H9 (cell line): ENCODE data around the gene PPP3CA. TPM values are rescaled to one million over a fixed set of nuclear protein-coding genes. Genes with fewer than 3 reads are reported as not detected.

Source experiments
- DNase-seq: peaks from one replicate; pipeline ENCODE4 v3.0.0-alpha.2; 2017
- H2AFZ ChIP-seq: one replicate; pipeline ENCODE4 v1.6.1; 2013; ENCODE audit warnings: mild to moderate bottlenecking, low read length, control low read depth, moderate library complexity
- H2AK5ac ChIP-seq: 2 replicates; pipeline ENCODE4 v1.6.1; 2013; ENCODE audit warnings: low read length, control low read depth, mixed read lengths; ENCODE audit not compliant: insufficient read length
- H2BK120ac ChIP-seq: one replicate; pipeline ENCODE4 v1.6.1; 2013; ENCODE audit warnings: low read depth, mild to moderate bottlenecking, low read length, control low read depth, inconsistent platforms; ENCODE audit not compliant: poor library complexity, severe bottlenecking
- H2BK12ac ChIP-seq: 2 replicates; pipeline ENCODE4 v1.6.1; 2013; ENCODE audit warnings: low read length, control low read depth, mixed read lengths, low read depth; ENCODE audit not compliant: insufficient read length
- H2BK15ac ChIP-seq: 2 replicates; pipeline ENCODE4 v1.6.1; 2013; ENCODE audit warnings: low read depth, low read length, control low read depth
- H2BK20ac ChIP-seq: one replicate; pipeline ENCODE4 v1.6.1; 2013; ENCODE audit warnings: low read depth, mild to moderate bottlenecking, low read length, control low read depth, inconsistent platforms; ENCODE audit not compliant: poor library complexity, severe bottlenecking
- H2BK5ac ChIP-seq: 2 replicates; pipeline ENCODE4 v1.6.1; 2013; ENCODE audit warnings: low read length, control low read depth, mixed read lengths; ENCODE audit not compliant: insufficient read length
- H3K14ac ChIP-seq: 2 replicates; pipeline ENCODE4 v1.6.1; 2013; ENCODE audit warnings: low read length, control low read depth; ENCODE audit not compliant: insufficient read depth
- H3K18ac ChIP-seq: 2 replicates; pipeline ENCODE4 v1.6.1; 2013; ENCODE audit warnings: low read depth, mild to moderate bottlenecking, mixed read lengths, low read length, control low read depth; ENCODE audit not compliant: insufficient read length
- H3K23ac ChIP-seq: 2 replicates; pipeline ENCODE4 v1.6.1; 2013; ENCODE audit warnings: low read length, control low read depth, mixed read lengths, low read depth; ENCODE audit not compliant: insufficient read length
- H3K23me2 ChIP-seq: 2 replicates; pipeline ENCODE4 v1.6.1; 2013; ENCODE audit warnings: low read depth, mild to moderate bottlenecking, mixed read lengths, low read length, control low read depth; ENCODE audit not compliant: insufficient read length, poor library complexity, severe bottlenecking
- H3K27ac ChIP-seq: 2 replicates; pipeline ENCODE4 v1.5.1; 2013; ENCODE audit warnings: low read length, control low read depth, mixed read lengths, low read depth; ENCODE audit not compliant: insufficient read length
- H3K27me3 ChIP-seq: 2 replicates; pipeline ENCODE4 v1.6.1; 2013; ENCODE audit warnings: low read length, control low read depth, inconsistent platforms; ENCODE audit not compliant: insufficient read depth
- H3K4ac ChIP-seq: 2 replicates; pipeline ENCODE4 v1.6.1; 2013; ENCODE audit warnings: low read depth, mild to moderate bottlenecking, control low read depth, inconsistent platforms, low read length, moderate library complexity
- H3K4me1 ChIP-seq: 2 replicates; pipeline ENCODE4 v1.6.1; 2013; ENCODE audit warnings: low read length, control low read depth, inconsistent platforms; ENCODE audit not compliant: insufficient read depth
- H3K4me2 ChIP-seq: 2 replicates; pipeline ENCODE4 v1.6.1; 2013; ENCODE audit warnings: low read length, control low read depth, mixed read lengths; ENCODE audit not compliant: insufficient read length, insufficient read depth
- H3K56ac ChIP-seq: 2 replicates; pipeline ENCODE4 v1.6.1; 2013; ENCODE audit warnings: low read depth, mild to moderate bottlenecking, mixed read lengths, low read length, control low read depth; ENCODE audit not compliant: insufficient read length
- H3K79me1 ChIP-seq: 2 replicates; pipeline ENCODE4 v1.6.1; 2013; ENCODE audit warnings: low read depth, mild to moderate bottlenecking, moderate library complexity, low read length, control low read depth, inconsistent platforms; ENCODE audit not compliant: insufficient read depth, poor library complexity, severe bottlenecking
- H3K79me2 ChIP-seq: 2 replicates; pipeline ENCODE4 v1.6.1; 2013; ENCODE audit warnings: low read length, control low read depth, inconsistent platforms; ENCODE audit not compliant: insufficient read depth
- H3K9ac ChIP-seq: 2 replicates; pipeline ENCODE4 v1.6.1; 2013; ENCODE audit warnings: low read length, control low read depth, mixed read lengths; ENCODE audit not compliant: insufficient read length; ENCODE audit errors: extremely low read depth
- H3K9me3 ChIP-seq: one replicate; pipeline ENCODE4 v1.6.1; 2013; ENCODE audit warnings: low read depth, low read length, inconsistent platforms; ENCODE audit not compliant: control insufficient read depth
- H3T11ph ChIP-seq: one replicate; pipeline ENCODE4 v1.6.1; 2013; ENCODE audit warnings: mild to moderate bottlenecking, low read length, control low read depth, inconsistent platforms
- H4K20me1 ChIP-seq: one replicate; pipeline ENCODE4 v1.6.1; 2013; ENCODE audit not compliant: control insufficient read depth, insufficient read length, insufficient read depth
- H4K5ac ChIP-seq: 2 replicates; pipeline ENCODE4 v1.6.1; 2013; ENCODE audit warnings: low read depth, mild to moderate bottlenecking, mixed read lengths, low read length, control low read depth; ENCODE audit not compliant: insufficient read length
- H4K8ac ChIP-seq: replicated peaks from 2 replicates; pipeline ENCODE4 v1.6.1; 2013; ENCODE audit warnings: low read length, control low read depth, mixed read lengths, low read depth; ENCODE audit not compliant: insufficient read length
- H4K91ac ChIP-seq: 2 replicates; pipeline ENCODE4 v1.6.1; 2013; ENCODE audit warnings: low read depth, mild to moderate bottlenecking, moderate library complexity, mixed read lengths, low read length, control low read depth; ENCODE audit not compliant: insufficient read length
- H3K27ac Mint-ChIP-seq, 3 experiments: 2 replicates in 2 of 3; 3 replicates in 1 of 3; pipeline ENCODE4 v1.8.0; 2020 to 2021; ENCODE audit warnings: mixed read lengths in 3 of 3, mild to moderate bottlenecking in 1 of 3, moderate library complexity in 1 of 3
- H3K27me3 Mint-ChIP-seq: 2 replicates; pipeline ENCODE4 v1.8.0; 2021; ENCODE audit warnings: low read depth, mild to moderate bottlenecking, moderate library complexity, mixed read lengths
- H3K36me3 Mint-ChIP-seq, 3 experiments: 2 replicates in 2 of 3; 3 replicates in 1 of 3; pipeline ENCODE4 v1.8.0; 2020 to 2021; ENCODE audit warnings: low read depth in 3 of 3, mixed read lengths in 3 of 3; ENCODE audit not compliant: insufficient read depth in 1 of 3
- H3K4me1 Mint-ChIP-seq, 2 experiments: 2 replicates each; pipeline ENCODE4 v1.8.0; 2020; ENCODE audit warnings: mixed read lengths in 2 of 2
- H3K4me3 Mint-ChIP-seq, 2 experiments: 2 replicates in 1 of 2; 3 replicates in 1 of 2; pipeline ENCODE4 v1.8.0; 2020 to 2021; ENCODE audit warnings: mild to moderate bottlenecking in 2 of 2, mixed read lengths in 2 of 2, moderate library complexity in 1 of 2
- H3K9me3 Mint-ChIP-seq, 2 experiments: 2 replicates in 1 of 2; 3 replicates in 1 of 2; pipeline ENCODE4 v1.8.0; 2020; ENCODE audit warnings: mild to moderate bottlenecking in 2 of 2, mixed read lengths in 2 of 2, moderate library complexity in 1 of 2
- CTCF ChIP-seq: fragments of 200-600 bp; sonication (generic); conservative IDR thresholded peaks from 3 replicates; pipeline ENCODE4 v1.8.0; 2021; ENCODE audit warnings: antibody characterized with exemption, mild to moderate bottlenecking
- WGBS: extraction: QIAGEN DNeasy Blood & Tissue Kit; methylation state at CpG from one replicate; pipeline ENCODE4 v1.1.7; 2013; ENCODE audit warnings: missing lambda C conversion rate, low lambda C conversion rate, mixed read lengths; ENCODE audit not compliant: insufficient read length; ENCODE audit errors: extremely low coverage; 5-methylcytosine and 5-hydroxymethylcytosine counted together
- total RNA-seq: library from RNA; stranded (reverse); gene quantifications from 2 replicates; pipeline ENCODE4 v1.2.1, GENCODE V29; 2021

Gene PPP3CA
- total RNA-seq, 1 experiment from 2014 or later: 16.8 TPM

GRCh38 chr4:100985576-100985975 is 361.8 kb downstream of the PPP3CA start:
- Histone ChIP-seq H2BK5ac (no peak overlapping the region), H2BK20ac (no peak overlapping the region), H3K4ac (no peak overlapping the region), H2BK12ac (no peak overlapping the region), H3K4me2 (no peak overlapping the region), H2BK15ac (no peak overlapping the region), H3K79me2 (no peaks in the 10 kb centered on the region), H3K9ac (no peak overlapping the region), H3K27me3 (no peaks in the 10 kb centered on the region), H3K23ac (no peak overlapping the region), H3K18ac (no peak overlapping the region), H3K56ac (no peak overlapping the region), H3K27ac (no peak overlapping the region), H3T11ph (no peak overlapping the region), H3K4me1 (peaks cover 2% of the 10 kb centered on the region), H2BK120ac (no peak overlapping the region), H4K8ac (no peak overlapping the region), H3K79me1 (no peaks in the 10 kb centered on the region), H2AFZ (no peak overlapping the region), H4K5ac (no peak overlapping the region), H3K14ac (no peak overlapping the region), H3K9me3 (no peaks in the 10 kb centered on the region), H2AK5ac (no peak overlapping the region), H4K91ac (no peak overlapping the region), H4K20me1 (no peaks in the 10 kb centered on the region), H3K23me2 (no peaks in the 10 kb centered on the region)
- no peak overlapping the region for H3K4me3 Mint-ChIP-seq
- no peak for DNase-seq
- no peaks in the 10 kb centered on the region for H3K9me3 Mint-ChIP-seq
- no peak for TF ChIP-seq CTCF
- 0 out of 7 replicates have a peak overlapping the region, but pooled peaks of 1 of the 3 experiments have one; percentile 42 for H3K27ac Mint-ChIP-seq
- peaks cover 36 to 44% of the 10 kb centered on the region in 2 experiments for H3K4me1 Mint-ChIP-seq
- H3K27me3 Mint-ChIP-seq: no peaks in the 10 kb centered on the region
- WGBS: no CpG with 5 or more reads among the region's 3 CpGs
- H3K36me3 Mint-ChIP-seq: no peaks in the 10 kb centered on the region; a peak in 1 of 7 replicates
